Thoracic aorta (tissue), 2 donors: Measurements from ENCODE around the gene CAMK2D. TPM values are rescaled to one million over a fixed set of nuclear protein-coding genes. Genes with fewer than 3 reads are reported as not detected.

Experiments used
- ATAC-seq: fragments of 150-250 bp; one replicate; pipeline ENCODE4 v1.8.0; 2017; ENCODE audit warnings: low read depth; ENCODE audit not compliant: insufficient number of reproducible peaks, low FRiP score
- DNase-seq: peaks from one replicate; pipeline ENCODE4 v3.0.0-alpha.2; 2020; ENCODE audit warnings: low spot score
- H3K27ac ChIP-seq, 2 donors: fragments of 200-600 bp; sonication (generic); 1 replicate in 1 of 2; 2 replicates in 1 of 2; pipeline ENCODE4 v1.5.1; 2016; ENCODE audit warnings: mild to moderate bottlenecking in 2 of 2, moderate library complexity in 2 of 2
- H3K27me3 ChIP-seq: fragments of 200-600 bp; sonication (generic); replicated peaks from 2 replicates; pipeline ENCODE4 v1.6.0; 2016; ENCODE audit warnings: mild to moderate bottlenecking; ENCODE audit not compliant: insufficient read depth
- H3K36me3 ChIP-seq: fragments of 200-600 bp; sonication (generic); one replicate; pipeline ENCODE4 v1.5.1; 2016
- H3K4me1 ChIP-seq, 2 donors: fragments of 200-600 bp; sonication (generic); 1 replicate in 1 of 2; 2 replicates in 1 of 2; pipeline versions ENCODE4 v1.5.1 to v1.6.0; 2016; ENCODE audit warnings: low read depth in 2 of 2, mild to moderate bottlenecking in 1 of 2; ENCODE audit not compliant: control insufficient read depth in 1 of 2
- H3K4me3 ChIP-seq: fragments of 200-600 bp; sonication (generic); 2 replicates; pipeline ENCODE4 v1.5.1; 2016; ENCODE audit warnings: mild to moderate bottlenecking
- H3K9me3 ChIP-seq: fragments of 200-600 bp; sonication (generic); 2 replicates; pipeline ENCODE4 v1.5.1; 2016
- CTCF ChIP-seq: fragments of 200-600 bp; sonication (generic); IDR thresholded peaks from one replicate; pipeline ENCODE4 v1.5.1; 2019; ENCODE audit warnings: antibody characterized with exemption
- total RNA-seq, 2 donors: library from RNA; depleted of rRNA; stranded (reverse); fragments of >200 nt; gene quantifications; one replicate each; pipeline versions ENCODE4 v1.1.0 to v1.2.3, GENCODE V29; 2016

CAMK2D gene
- total RNA-seq, 2 donors from 2014 or later = 50.6 to 70.1 TPM

DNA sequence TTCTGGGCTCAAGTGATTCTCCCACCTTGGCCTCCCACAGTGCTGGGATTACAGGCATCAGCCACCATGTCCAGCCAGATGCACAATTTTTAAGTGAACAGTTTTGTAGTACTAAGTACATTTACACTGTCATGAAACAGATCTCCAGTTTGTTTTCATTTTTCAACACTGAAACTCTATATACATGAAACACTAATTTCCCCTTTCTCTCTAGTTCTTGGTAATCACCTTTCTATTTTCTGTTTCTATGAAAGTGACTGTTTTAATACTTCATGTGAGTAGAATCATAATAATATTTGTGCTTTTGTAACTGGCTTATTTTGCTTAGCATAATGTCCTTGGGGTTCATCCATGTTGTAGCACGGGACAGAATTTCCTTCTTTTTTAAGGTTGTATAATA lies 237.4 kb downstream of the CAMK2D start:
- Histone ChIP-seq H3K9me3 (no peaks in the 10 kb centered on the region), H3K4me1 (no peaks in the 10 kb centered on the region), H3K27me3 (no peaks in the 10 kb centered on the region), H3K36me3 (peaks cover 10% of the 10 kb centered on the region), H3K27ac (no peak overlapping the region), H3K4me3 (no peak overlapping the region)
- no peak for DNase-seq
- no peak for ATAC-seq
- TF ChIP-seq CTCF = no peak

DNA sequence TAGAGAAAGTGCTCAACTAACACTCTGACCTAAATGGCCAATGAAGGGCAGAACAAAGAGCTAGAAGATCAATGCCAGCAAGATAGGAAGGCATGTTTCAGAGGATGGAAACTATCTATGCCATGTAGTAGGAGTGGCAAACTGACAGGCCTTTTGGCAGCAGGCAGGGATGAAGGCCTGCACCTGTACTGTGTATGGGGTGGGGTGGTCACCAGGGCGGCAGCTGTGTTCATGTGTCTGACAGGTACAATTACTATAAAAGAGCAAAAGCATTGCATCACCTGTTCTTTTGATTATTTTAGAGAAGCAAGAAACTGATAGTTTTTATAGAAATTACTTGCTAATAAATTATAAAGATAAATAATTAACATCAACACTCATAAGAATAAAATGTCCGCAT lies 239.1 kb downstream of the CAMK2D start:
- Histone ChIP-seq H3K27ac (no peak overlapping the region), H3K4me1 (no peaks in the 10 kb centered on the region), H3K4me3 (no peak overlapping the region), H3K36me3 (peaks cover 10% of the 10 kb centered on the region), H3K9me3 (no peaks in the 10 kb centered on the region), H3K27me3 (no peaks in the 10 kb centered on the region)
- TF ChIP-seq CTCF = no peak
- DNase-seq (no peak), ATAC-seq (no peak)

GRCh38 chr4:113513382-113513781 lies 248.2 kb downstream of the CAMK2D start:
- Histone ChIP-seq H3K27ac (no peak overlapping the region), H3K27me3 (no peaks in the 10 kb centered on the region), H3K36me3 (peaks cover 20% of the 10 kb centered on the region), H3K4me3 (no peak overlapping the region), H3K9me3 (no peaks in the 10 kb centered on the region), H3K4me1 (peaks cover 3 to 10% of the 10 kb centered on the region in 2 donors)
- TF ChIP-seq CTCF = no peak
- ATAC-seq (no peak), DNase-seq (no peak)

GRCh38 chr4:113512880-113513279 lies 248.7 kb downstream of the CAMK2D start:
- DNase-seq (no peak), ATAC-seq (no peak)
- Histone ChIP-seq H3K27me3 (no peaks in the 10 kb centered on the region), H3K4me3 (no peak overlapping the region), H3K36me3 (peaks cover 20% of the 10 kb centered on the region), H3K27ac (no peak overlapping the region), H3K9me3 (no peaks in the 10 kb centered on the region), H3K4me1 (peaks cover 3 to 10% of the 10 kb centered on the region in 2 donors)
- no peak for TF ChIP-seq CTCF

- Histone ChIP-seq H3K27ac (no peak overlapping the region), H3K9me3 (no peaks in the 10 kb centered on the region), H3K27me3 (no peaks in the 10 kb centered on the region), H3K4me3 (no peak overlapping the region), H3K36me3 (peaks cover 20% of the 10 kb centered on the region), H3K4me1 (peaks cover 3 to 10% of the 10 kb centered on the region in 2 donors)
- no peak for ATAC-seq
- no peak for DNase-seq
- no peak for TF ChIP-seq CTCF
These were observed 249.6 kb downstream of the CAMK2D start for GRCh38 chr4:113511944-113512343.
